Heart right ventricle (tissue), 16 donors: ENCODE measurements around the gene IFNA21. TPM values are rescaled to one million over a fixed set of nuclear protein-coding genes. Genes with fewer than 3 reads are reported as not detected.
A peak's percentile ranks its signal among the peaks of the same experiment; 100 is the strongest.

Experiments
- ATAC-seq, 8 donors: fragments of 200-7000 bp; cut with Tn5 transposase; one replicate each; pipeline ENCODE4 v1.9.1; 2020; ENCODE audit warnings: mild to moderate bottlenecking in 8 of 8, moderate library complexity in 8 of 8, moderate number of reproducible peaks in 1 of 8
- DNase-seq, 2 donors: peaks; one replicate each; pipeline ENCODE4 v3.0.0-alpha.2; 2020
- H3K27ac ChIP-seq, 10 donors: fragments of 200-600 bp; sonication (generic) in 2 of 10; one replicate each; pipeline versions ENCODE4 v1.5.0 to v1.8.0; 2020 to 2022; ENCODE audit warnings: mild to moderate bottlenecking in 3 of 10
- H3K27me3 ChIP-seq, 7 donors: fragments of 200-600 bp; one replicate each; pipeline ENCODE4 v1.8.0; 2021 to 2022; ENCODE audit warnings: mild to moderate bottlenecking in 2 of 7
- H3K36me3 ChIP-seq, 9 donors: fragments of 200-600 bp; sonication (generic) in 1 of 9; one replicate each; pipeline versions ENCODE4 v1.5.0 to v1.8.0; 2020 to 2022; ENCODE audit warnings: mild to moderate bottlenecking in 2 of 9
- H3K4me1 ChIP-seq, 9 donors: fragments of 200-600 bp; sonication (generic) in 1 of 9; one replicate each; pipeline versions ENCODE4 v1.5.0 to v1.8.0; 2020 to 2022; ENCODE audit warnings: mild to moderate bottlenecking in 4 of 9
- H3K4me3 ChIP-seq, 10 donors: fragments of 200-600 bp; sonication (generic) in 2 of 10; one replicate each; pipeline versions ENCODE4 v1.5.0 to v1.8.0; 2020 to 2022; ENCODE audit warnings: mild to moderate bottlenecking in 7 of 10, moderate library complexity in 2 of 10
- H3K9me3 ChIP-seq, 11 donors: fragments of 200-600 bp in 10 of 11; sonication (generic) in 2 of 11; one replicate each; pipeline versions ENCODE4 v1.5.0 to v1.8.0; 2013 to 2022; ENCODE audit warnings: mild to moderate bottlenecking in 2 of 11, control low read depth in 1 of 11, moderate library complexity in 1 of 11
- WGBS, 2 donors: extraction: QIAGEN DNeasy Blood & Tissue Kit; methylation state at CpG; one replicate each; pipeline ENCODE4 v1.1.7; 2013; ENCODE audit warnings: inconsistent platforms in 1 of 2; 5-methylcytosine and 5-hydroxymethylcytosine counted together
- intact Hi-C, 10 donors: fragments of 100-400 bp; cut with DNase I; formaldehyde crosslinking; loops; one replicate each; pipeline versions ENCODE4 v1.11.1 to v1.14.2; 2022
- polyA plus RNA-seq, 2 donors: library from polyadenylated mRNA; stranded (reverse); fragments of 200-250 nt; gene quantifications; one replicate each; pipeline ENCODE4 v1.2.3, GENCODE V29; 2013
- total RNA-seq, 10 donors: library from RNA; stranded (reverse); fragmentation: NEBNext Ultra II Directional in 3 of 10; extraction: Animal tissue kit (Norgen Biotek cat#: 25700) in 3 of 10; gene quantifications; one replicate each; pipeline versions ENCODE4 v1.2.1 to v1.2.4, GENCODE V29; 2021 to 2023
- TF ChIP-seq, protein P1 (sequence below), 9 donors: fragments of 200-600 bp; sonication (generic) in 2 of 9; IDR thresholded peaks; one replicate each; pipeline versions ENCODE4 v1.5.0 to v1.8.0; 2021 to 2022; ENCODE audit warnings: antibody characterized with exemption in 9 of 9, mild to moderate bottlenecking in 5 of 9, moderate library complexity in 1 of 9
- donor health status: Arrhythmogenic right ventricular cardiomyopathy.
- donor health status: ischemic (EF 13 %, LVEDD 7.1; RV severe dilation, severe dysfunction).
- donor health status: healthy with polysubstance abuse.
- donor health status: DM: no; HTN: yes; CAD: no.
- donor health status: DM: no; HTN: no; CAD: no.
- donor health status: ischemic (EF 25% LVEDD 6.9; RV normal size, moderate dysfunction).
- donor health status: ischemic (EF 25% LVEDD 5.7; RV mildly dilated, moderate dysfunction).
- donor health status: healthy.
- donor health status: DM: yes; HTN: yes; CAD: no.
- donor health status: Ischemic cardiomyopathy.
- donor health status: ischemic (EF 35%, LVEDD 5.7; RV mildly dilated, moderate dysfunction).
- donor health status: nonischemic (EF 11% LVEDD 7.7; RV severe dilation, severe dysfunction).
- donor health status: DM: yes; HTN: yes; CAD: no.
- donor health status: PGD.
- donor health status: ischemic (EF 29% LVEDD 5.4; RV normal size, mild dysfunction).
- donor health status: nonischemic (EF 23%, LVEDD 6.1; RV moderate dilation, normal function).

The IFNA21 gene
- total and polyA plus RNA-seq, 12 donors, result not detected

DNA sequence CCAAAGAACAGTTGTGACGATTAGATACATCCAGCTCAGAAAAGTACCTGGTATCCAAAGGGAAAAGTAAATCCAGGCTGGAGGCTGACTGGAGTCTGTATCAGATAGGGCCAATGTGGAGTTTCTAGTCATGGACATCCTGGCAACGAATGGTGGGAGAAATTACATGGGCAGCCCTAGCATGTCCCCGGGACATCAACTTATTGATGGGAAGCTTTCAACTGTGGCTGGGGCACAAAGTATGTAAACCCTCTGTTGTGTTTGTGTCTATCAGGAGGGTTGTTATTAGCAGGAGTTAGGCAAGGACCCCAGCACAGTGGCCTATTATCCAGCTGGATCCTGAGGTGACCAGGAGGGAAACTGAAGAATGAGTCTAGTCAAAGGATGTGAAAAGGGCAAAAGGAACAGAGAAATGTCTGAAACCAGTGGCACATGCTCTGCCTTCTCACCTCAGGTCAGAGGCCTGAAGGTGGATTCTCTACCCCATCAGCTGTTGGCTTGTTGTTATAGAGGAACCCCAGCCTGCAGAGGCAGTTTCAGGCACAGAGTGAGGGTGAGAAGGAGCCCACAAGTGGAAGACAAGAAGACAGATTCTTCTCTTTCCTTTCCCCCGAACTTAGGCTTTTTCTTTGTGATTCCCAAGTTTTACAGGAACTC is 44.7 kb downstream of the IFNA21 start:
- TF ChIP-seq, protein P1, sequence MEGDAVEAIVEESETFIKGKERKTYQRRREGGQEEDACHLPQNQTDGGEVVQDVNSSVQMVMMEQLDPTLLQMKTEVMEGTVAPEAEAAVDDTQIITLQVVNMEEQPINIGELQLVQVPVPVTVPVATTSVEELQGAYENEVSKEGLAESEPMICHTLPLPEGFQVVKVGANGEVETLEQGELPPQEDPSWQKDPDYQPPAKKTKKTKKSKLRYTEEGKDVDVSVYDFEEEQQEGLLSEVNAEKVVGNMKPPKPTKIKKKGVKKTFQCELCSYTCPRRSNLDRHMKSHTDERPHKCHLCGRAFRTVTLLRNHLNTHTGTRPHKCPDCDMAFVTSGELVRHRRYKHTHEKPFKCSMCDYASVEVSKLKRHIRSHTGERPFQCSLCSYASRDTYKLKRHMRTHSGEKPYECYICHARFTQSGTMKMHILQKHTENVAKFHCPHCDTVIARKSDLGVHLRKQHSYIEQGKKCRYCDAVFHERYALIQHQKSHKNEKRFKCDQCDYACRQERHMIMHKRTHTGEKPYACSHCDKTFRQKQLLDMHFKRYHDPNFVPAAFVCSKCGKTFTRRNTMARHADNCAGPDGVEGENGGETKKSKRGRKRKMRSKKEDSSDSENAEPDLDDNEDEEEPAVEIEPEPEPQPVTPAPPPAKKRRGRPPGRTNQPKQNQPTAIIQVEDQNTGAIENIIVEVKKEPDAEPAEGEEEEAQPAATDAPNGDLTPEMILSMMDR (IDR thresholded peaks at IDR 0.05), result no peak
- intact Hi-C loops, result no loop called here
- Histone ChIP-seq H3K27ac (no peak overlapping the region), H3K36me3 (no peaks in the 10 kb centered on the region), H3K4me1 (peaks cover 0 to 11% (median 0%) of the 10 kb centered on the region in 9 donors), H3K27me3 (no peaks in the 10 kb centered on the region), H3K4me3 (no peak overlapping the region), H3K9me3 (no peaks in the 10 kb centered on the region)
- DNase-seq, result no peak
- ATAC-seq, result no peak
- 72 to 88% methylated on average over 4 of the region's 4 CpGs for WGBS, 2 donors

DNA sequence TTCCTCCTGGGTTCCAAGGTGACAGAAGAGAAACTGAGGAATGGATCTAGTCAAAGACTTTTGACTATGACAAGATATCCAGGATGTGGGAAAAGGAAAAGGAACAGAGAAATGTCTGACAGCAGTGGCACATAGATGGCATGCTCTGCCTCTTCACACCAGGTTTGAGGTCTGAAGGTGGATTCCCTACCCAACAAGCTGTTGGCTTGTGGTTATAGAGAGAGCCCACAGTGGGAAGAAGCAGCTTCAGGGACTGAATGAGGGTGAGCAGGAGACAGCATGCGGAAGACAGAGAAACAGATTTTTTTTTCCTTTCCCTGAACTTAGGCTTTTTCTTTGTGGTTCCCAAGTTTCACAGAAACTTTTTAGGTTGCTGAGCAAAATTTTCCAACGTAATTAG is 45.4 kb downstream of the IFNA21 start:
- Histone ChIP-seq H3K9me3 (no peaks in the 10 kb centered on the region), H3K27me3 (no peaks in the 10 kb centered on the region), H3K36me3 (no peaks in the 10 kb centered on the region), H3K27ac (no peak overlapping the region), H3K4me3 (no peak overlapping the region), H3K4me1 (peaks cover 0 to 11% (median 0%) of the 10 kb centered on the region in 9 donors)
- WGBS, 2 donors, result 90 to 94% methylated on average over 2 of the region's 2 CpGs
- DNase-seq (no peak), ATAC-seq (no peak)
- intact Hi-C loops, result no loop called here
- TF ChIP-seq, protein P1 (IDR thresholded peaks at IDR 0.05), result no peak

DNA sequence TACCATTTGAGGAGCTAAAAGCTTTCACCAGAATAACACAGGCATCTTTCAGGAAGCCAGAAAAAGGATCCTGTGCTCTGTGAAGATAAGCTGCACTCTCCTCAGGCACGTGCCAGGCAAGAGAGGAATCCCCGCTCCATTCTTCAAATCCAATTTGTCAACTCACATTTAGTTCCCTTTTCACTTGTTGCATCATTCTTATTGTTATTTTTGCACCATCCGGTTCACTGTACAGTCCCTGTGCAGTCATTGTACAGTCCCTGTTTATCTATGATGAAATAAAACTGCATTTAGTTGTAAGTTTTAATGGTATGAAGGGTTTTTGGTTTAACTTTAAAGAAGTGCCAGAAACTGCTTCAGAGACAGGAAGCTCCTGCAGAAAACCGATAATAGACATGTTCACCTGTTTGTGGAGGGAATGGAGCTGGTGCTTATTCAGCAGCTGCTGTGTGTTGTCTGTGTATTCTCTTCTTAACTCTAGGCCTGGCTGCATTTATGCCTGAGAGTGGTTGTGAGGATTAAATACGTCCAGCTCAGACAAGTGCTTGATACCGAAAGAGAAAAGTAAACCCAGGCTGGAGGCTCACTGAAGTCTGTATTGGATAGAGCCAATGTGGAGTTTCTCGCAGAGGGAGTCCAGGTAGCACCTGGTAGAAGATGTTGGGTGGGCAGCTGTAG is 47.2 kb downstream of the IFNA21 start:
- Histone ChIP-seq H3K4me3 (no peak overlapping the region), H3K36me3 (no peaks in the 10 kb centered on the region), H3K9me3 (no peaks in the 10 kb centered on the region), H3K27me3 (no peaks in the 10 kb centered on the region), H3K4me1 (peaks cover 0 to 11% (median 0%) of the 10 kb centered on the region in 9 donors), H3K27ac (no peak overlapping the region)
- ATAC-seq, result peak in 3 of 8 donors; percentile 26 to 52 (median 42)
- no peak for DNase-seq
- WGBS, 2 donors, result 62 to 64% methylated on average over 7 of the region's 7 CpGs
- intact Hi-C loops, result loop anchor here in 7 of 10 donors (10.0 kb wide), 7 partner anchors 104 to 1194 kb away; partner anchors contain the start of gene MLLT3 (in 3 of the 7)
- TF ChIP-seq, protein P1 (IDR thresholded peaks at IDR 0.05), result no peak

Other genes with a start within 250 kb of the IFNA21 start
- 1 to 10 TPM in 2 of 10 donors, under 1 TPM in 8; 0.45 to 1.9 (median 0.63) TPM for gene HACD4, start 135.0 kb downstream of the IFNA21 start, total RNA-seq
- under 1 TPM; 0.23 to 0.29 TPM for gene HACD4, start 135.0 kb downstream of the IFNA21 start, polyA plus RNA-seq
- gene IFNB1, start 88.7 kb downstream of the IFNA21 start, total RNA-seq, result not detected
- not detected for gene IFNB1, start 88.7 kb downstream of the IFNA21 start, polyA plus RNA-seq
- gene IFNW1, start 24.8 kb downstream of the IFNA21 start, total RNA-seq, result not detected
- not detected for gene IFNW1, start 24.8 kb downstream of the IFNA21 start, polyA plus RNA-seq
- gene IFNA4, start 20.9 kb upstream of the IFNA21 start, total RNA-seq, result not detected
- gene IFNA4, start 20.9 kb upstream of the IFNA21 start, polyA plus RNA-seq, result not detected
- gene IFNA7, start 35.5 kb upstream of the IFNA21 start, total RNA-seq, result not detected
- gene IFNA7, start 35.5 kb upstream of the IFNA21 start, polyA plus RNA-seq, result not detected
- gene IFNA10, start 40.5 kb upstream of the IFNA21 start, total RNA-seq, result not detected
- gene IFNA10, start 40.5 kb upstream of the IFNA21 start, polyA plus RNA-seq, result not detected
- gene IFNA16, start 50.7 kb upstream of the IFNA21 start, total RNA-seq, result not detected
- gene IFNA16, start 50.7 kb upstream of the IFNA21 start, polyA plus RNA-seq, result not detected
- not detected for gene IFNA17, start 61.6 kb upstream of the IFNA21 start, total RNA-seq
- not detected for gene IFNA17, start 61.6 kb upstream of the IFNA21 start, polyA plus RNA-seq
- not detected for gene IFNA14, start 73.3 kb upstream of the IFNA21 start, total RNA-seq
- gene IFNA14, start 73.3 kb upstream of the IFNA21 start, polyA plus RNA-seq, result not detected
- not detected for gene IFNA5, start 138.7 kb upstream of the IFNA21 start, total RNA-seq
- not detected for gene IFNA5, start 138.7 kb upstream of the IFNA21 start, polyA plus RNA-seq
- 10 to 100 TPM; 10.8 to 14.3 (median 11.9) TPM for gene KLHL9, start 168.7 kb upstream of the IFNA21 start, total RNA-seq
- 1 to 10 TPM; 6.0 to 6.4 TPM for gene KLHL9, start 168.7 kb upstream of the IFNA21 start, polyA plus RNA-seq
- not detected for gene IFNA6, start 184.2 kb upstream of the IFNA21 start, total RNA-seq
- gene IFNA6, start 184.2 kb upstream of the IFNA21 start, polyA plus RNA-seq, result not detected
- gene IFNA13, start 201.4 kb upstream of the IFNA21 start, total RNA-seq, result not detected
- not detected for gene IFNA13, start 201.4 kb upstream of the IFNA21 start, polyA plus RNA-seq
- gene IFNA2, start 218.7 kb upstream of the IFNA21 start, total RNA-seq, result not detected
- not detected for gene IFNA2, start 218.7 kb upstream of the IFNA21 start, polyA plus RNA-seq
- gene IFNA8, start 242.5 kb upstream of the IFNA21 start, total RNA-seq, result not detected
- gene IFNA8, start 242.5 kb upstream of the IFNA21 start, polyA plus RNA-seq, result not detected